Nephron progenitor cell (in vitro differentiated cells): ENCODE results near the gene LTBP1.

Source experiments
- DNase-seq: peaks from one replicate; pipeline ENCODE4 v3.0.0; 2021
- H3K27ac Mint-ChIP-seq: 2 replicates; pipeline ENCODE4 v1.8.0; 2021; ENCODE audit warnings: mild to moderate bottlenecking, moderate library complexity, mixed read lengths
- H3K27me3 Mint-ChIP-seq: 2 replicates; pipeline ENCODE4 v1.8.0; 2021; ENCODE audit warnings: mild to moderate bottlenecking, low read depth, mixed read lengths; ENCODE audit not compliant: poor library complexity
- H3K36me3 Mint-ChIP-seq: 2 replicates; pipeline ENCODE4 v1.8.0; 2021; ENCODE audit warnings: low read depth, mixed read lengths
- H3K4me1 Mint-ChIP-seq: 2 replicates; pipeline ENCODE4 v1.8.0; 2021; ENCODE audit warnings: mixed read lengths
- H3K4me3 Mint-ChIP-seq: 2 replicates; pipeline ENCODE4 v1.8.0; 2021; ENCODE audit warnings: mild to moderate bottlenecking, moderate library complexity, mixed read lengths
- H3K9me3 Mint-ChIP-seq: 2 replicates; pipeline ENCODE4 v1.8.0; 2021; ENCODE audit warnings: mild to moderate bottlenecking, moderate library complexity, mixed read lengths
- CTCF ChIP-seq: fragments of 200-600 bp; sonication (generic); IDR thresholded peaks from 2 replicates; pipeline ENCODE4 v1.5.0; 2021; ENCODE audit warnings: antibody characterized with exemption

Gene LTBP1

DNA sequence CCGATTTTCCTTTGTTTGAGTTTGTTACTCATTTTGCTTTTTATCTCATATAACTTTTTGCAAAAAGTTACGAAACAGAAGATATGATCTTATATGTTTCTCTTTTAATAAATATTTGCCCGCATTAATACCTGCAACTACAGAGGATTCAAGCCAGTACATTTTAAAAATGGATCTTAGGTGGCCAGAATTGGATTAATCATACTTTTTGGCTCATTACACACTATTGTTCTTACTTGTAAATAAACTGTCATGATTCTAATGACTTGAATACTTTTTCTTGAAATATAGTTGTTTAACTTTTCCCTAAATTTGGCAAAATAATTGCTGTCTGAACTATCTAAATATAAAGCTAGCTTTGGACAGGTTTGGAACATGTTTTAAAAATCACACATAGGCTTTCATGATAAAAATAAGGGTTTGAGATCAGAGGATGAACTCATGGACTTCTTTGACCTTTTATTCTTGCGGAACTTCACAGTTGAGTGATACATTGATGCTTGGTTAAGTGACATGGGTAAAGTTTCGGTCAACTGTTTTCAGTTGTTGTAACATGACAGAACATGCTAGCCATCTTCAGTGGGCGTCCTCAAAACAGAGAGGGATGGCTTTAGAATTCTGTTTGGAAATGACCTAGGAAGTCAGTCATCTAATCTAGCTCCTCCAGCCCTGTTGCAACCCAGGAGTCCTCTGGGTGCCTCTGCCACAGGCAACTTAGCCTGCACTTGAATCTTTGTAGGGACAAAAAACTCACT lies 44.5 kb downstream of the LTBP1 start:
- Mint-ChIP-seq H3K4me3 (no peak overlapping the region), H3K4me1 (peaks cover 4% of the 10 kb centered on the region), H3K27ac (no peak overlapping the region), H3K9me3 (peaks cover 15% of the 10 kb centered on the region), H3K36me3 (peaks cover 34% of the 10 kb centered on the region), H3K27me3 (peaks cover 3% of the 10 kb centered on the region)
- no peak for TF ChIP-seq CTCF
- no peak for DNase-seq

GRCh38 chr2:32993005-32993539 lies 46.3 kb downstream of the LTBP1 start:
- Mint-ChIP-seq H3K36me3 (peaks cover 27% of the 10 kb centered on the region), H3K4me3 (no peak overlapping the region), H3K4me1 (peaks cover 4% of the 10 kb centered on the region), H3K27ac (peak overlapping the region; percentile 68), H3K9me3 (peaks cover 14% of the 10 kb centered on the region), H3K27me3 (peaks cover 3% of the 10 kb centered on the region)
- no peak for DNase-seq
- no peak for TF ChIP-seq CTCF

DNA sequence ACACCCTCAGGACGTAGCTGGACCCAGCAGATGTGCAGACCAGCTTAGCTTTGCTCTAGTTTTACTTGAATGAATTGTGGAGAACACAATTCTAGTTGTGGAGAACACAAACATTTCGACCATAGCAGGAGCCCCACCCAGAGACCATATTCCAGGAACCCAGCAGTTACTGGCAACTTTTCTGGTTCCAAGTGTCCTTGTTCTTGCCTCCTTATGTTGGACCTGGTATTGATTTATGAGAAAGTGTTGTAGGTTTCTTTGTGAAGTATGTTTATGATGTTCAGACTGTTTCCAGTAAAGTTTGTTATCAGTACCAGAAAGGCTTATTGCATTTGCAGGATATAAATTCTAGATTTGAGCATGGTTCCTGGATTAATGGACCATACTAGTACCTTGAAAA lies 51.0 kb downstream of the LTBP1 start:
- Mint-ChIP-seq H3K9me3 (peaks cover 14% of the 10 kb centered on the region), H3K27ac (peak overlapping the region; percentile 54), H3K4me1 (peaks cover 5% of the 10 kb centered on the region), H3K36me3 (peaks cover 27% of the 10 kb centered on the region), H3K27me3 (peaks cover 8% of the 10 kb centered on the region), H3K4me3 (no peak overlapping the region)
- DNase-seq, result no peak
- no peak for TF ChIP-seq CTCF

DNA sequence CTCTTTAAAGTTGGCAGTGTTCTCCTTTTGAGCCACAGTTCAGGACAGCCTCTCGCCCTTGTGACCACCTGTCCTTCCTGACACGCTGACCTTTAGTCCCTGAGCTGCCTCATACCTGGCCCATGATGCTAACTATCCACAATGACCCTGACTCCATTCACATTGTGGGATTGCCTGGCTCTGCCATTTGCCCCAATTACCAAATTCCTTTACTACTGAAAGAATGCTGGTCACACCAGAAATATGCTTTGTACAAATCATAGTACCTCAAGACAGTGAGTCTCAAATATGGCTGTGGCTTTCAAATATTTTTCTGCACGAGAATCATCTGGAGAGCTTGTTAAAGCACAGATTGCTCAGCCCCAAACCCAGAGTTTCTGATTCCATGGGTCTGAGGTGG lies 54.2 kb downstream of the LTBP1 start:
- H3K27ac Mint-ChIP-seq, result no peak overlapping the region
- no peak for TF ChIP-seq CTCF
- H3K36me3 Mint-ChIP-seq, result peaks cover 6% of the 10 kb centered on the region
- peaks cover 5% of the 10 kb centered on the region for H3K27me3 Mint-ChIP-seq
- DNase-seq, result no peak
- H3K4me1 Mint-ChIP-seq, result peaks cover 5% of the 10 kb centered on the region
- no peak overlapping the region for H3K4me3 Mint-ChIP-seq
- peaks cover 1% of the 10 kb centered on the region for H3K9me3 Mint-ChIP-seq

DNA sequence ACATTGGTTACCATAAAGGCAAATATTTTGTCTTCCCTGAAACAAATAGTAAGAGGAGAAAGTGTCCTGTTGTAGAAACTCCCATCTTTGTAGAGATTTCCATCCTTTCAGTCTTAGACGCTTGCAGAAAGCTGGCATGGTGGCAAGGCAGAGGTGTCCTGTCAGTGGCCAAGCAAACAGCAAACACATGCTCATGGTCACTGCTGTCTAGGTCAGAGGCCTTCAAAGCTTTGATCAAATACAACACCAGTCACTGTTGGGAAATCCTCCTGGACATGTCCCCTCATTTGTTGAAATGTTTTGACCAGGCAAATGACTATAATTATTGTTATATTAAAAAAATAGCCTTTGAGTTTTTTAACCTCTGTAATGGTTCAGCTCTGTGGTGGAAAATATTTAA lies 55.1 kb downstream of the LTBP1 start:
- H3K36me3 Mint-ChIP-seq, result no peaks in the 10 kb centered on the region
- H3K4me1 Mint-ChIP-seq, result peaks cover 5% of the 10 kb centered on the region
- H3K4me3 Mint-ChIP-seq, result no peak overlapping the region
- no peaks in the 10 kb centered on the region for H3K9me3 Mint-ChIP-seq
- H3K27me3 Mint-ChIP-seq, result peaks cover 5% of the 10 kb centered on the region
- DNase-seq, result no peak
- no peak for TF ChIP-seq CTCF
- H3K27ac Mint-ChIP-seq, result no peak overlapping the region

- H3K9me3 Mint-ChIP-seq, result no peaks in the 10 kb centered on the region
- DNase-seq, result no peak
- no peak overlapping the region for H3K4me3 Mint-ChIP-seq
- H3K4me1 Mint-ChIP-seq, result peaks cover 5% of the 10 kb centered on the region
- H3K36me3 Mint-ChIP-seq, result no peaks in the 10 kb centered on the region
- H3K27ac Mint-ChIP-seq, result no peak overlapping the region
- TF ChIP-seq CTCF, result no peak
- peaks cover 5% of the 10 kb centered on the region for H3K27me3 Mint-ChIP-seq
These were observed 56.1 kb downstream of the LTBP1 start for GRCh38 chr2:33002863-33003262.
